WI38 (cell line): ENCODE measurements around the gene R3HCC1L.

Source experiments
- H3K4me3 ChIP-seq: 2 replicates; pipeline ENCODE4 v1.5.1; 2011; ENCODE audit warnings: low read depth, mild to moderate bottlenecking, control low read depth, low read length
- CTCF ChIP-seq: IDR thresholded peaks from 2 replicates; pipeline ENCODE4 v1.5.1; 2012; ENCODE audit warnings: low read depth, mild to moderate bottlenecking, control low read depth, low read length

R3HCC1L gene

GRCh38 chr10:98201760-98202159 lies 67.3 kb downstream of the R3HCC1L start:
- TF ChIP-seq CTCF = no peak
- no peak overlapping the region for H3K4me3 ChIP-seq

GRCh38 chr10:98202378-98202777 lies 67.9 kb downstream of the R3HCC1L start:
- no peak for TF ChIP-seq CTCF
- no peak overlapping the region for H3K4me3 ChIP-seq

GRCh38 chr10:98205351-98205750 lies 70.9 kb downstream of the R3HCC1L start:
- no peak overlapping the region for H3K4me3 ChIP-seq
- TF ChIP-seq CTCF = no peak

- no peak overlapping the region for H3K4me3 ChIP-seq
- TF ChIP-seq CTCF = no peak
Measured at GRCh38 chr10:98208925-98209324, 74.5 kb downstream of the R3HCC1L start.

- no peak overlapping the region for H3K4me3 ChIP-seq
- no peak for TF ChIP-seq CTCF
Measured at GRCh38 chr10:98209441-98209840, 75.0 kb downstream of the R3HCC1L start.

GRCh38 chr10:98212196-98212595 lies 77.7 kb downstream of the R3HCC1L start:
- no peak overlapping the region for H3K4me3 ChIP-seq
- no peak for TF ChIP-seq CTCF

GRCh38 chr10:98213740-98214139 lies 79.3 kb downstream of the R3HCC1L start:
- no peak for TF ChIP-seq CTCF
- H3K4me3 ChIP-seq = no peak overlapping the region

- H3K4me3 ChIP-seq = no peak overlapping the region
- TF ChIP-seq CTCF = no peak
Measured at GRCh38 chr10:98215373-98215772, 80.9 kb downstream of the R3HCC1L start.
